NB4 (cell line): Measurements from ENCODE around the gene OTUD7B.

Experiments
- MAX ChIP-seq: IDR thresholded peaks from 2 replicates; pipeline ENCODE4 v1.6.1; 2011; ENCODE audit warnings: low read depth, low read length
- TF ChIP-seq, protein P1 (sequence below): IDR thresholded peaks from one replicate; pipeline ENCODE4 v1.5.1; 2012; ENCODE audit warnings: low read depth, low read length

- TF ChIP-seq, protein P1, sequence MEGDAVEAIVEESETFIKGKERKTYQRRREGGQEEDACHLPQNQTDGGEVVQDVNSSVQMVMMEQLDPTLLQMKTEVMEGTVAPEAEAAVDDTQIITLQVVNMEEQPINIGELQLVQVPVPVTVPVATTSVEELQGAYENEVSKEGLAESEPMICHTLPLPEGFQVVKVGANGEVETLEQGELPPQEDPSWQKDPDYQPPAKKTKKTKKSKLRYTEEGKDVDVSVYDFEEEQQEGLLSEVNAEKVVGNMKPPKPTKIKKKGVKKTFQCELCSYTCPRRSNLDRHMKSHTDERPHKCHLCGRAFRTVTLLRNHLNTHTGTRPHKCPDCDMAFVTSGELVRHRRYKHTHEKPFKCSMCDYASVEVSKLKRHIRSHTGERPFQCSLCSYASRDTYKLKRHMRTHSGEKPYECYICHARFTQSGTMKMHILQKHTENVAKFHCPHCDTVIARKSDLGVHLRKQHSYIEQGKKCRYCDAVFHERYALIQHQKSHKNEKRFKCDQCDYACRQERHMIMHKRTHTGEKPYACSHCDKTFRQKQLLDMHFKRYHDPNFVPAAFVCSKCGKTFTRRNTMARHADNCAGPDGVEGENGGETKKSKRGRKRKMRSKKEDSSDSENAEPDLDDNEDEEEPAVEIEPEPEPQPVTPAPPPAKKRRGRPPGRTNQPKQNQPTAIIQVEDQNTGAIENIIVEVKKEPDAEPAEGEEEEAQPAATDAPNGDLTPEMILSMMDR: no peak
- TF ChIP-seq MAX: no peak
Observed at GRCh38 chr1:150015651-150016131, 5.2 kb upstream of the OTUD7B start.
